B cell (primary cell): ENCODE results near the gene RGSL1. TPM values are rescaled to one million over a fixed set of nuclear protein-coding genes. Genes with fewer than 3 reads are reported as not detected.

Source experiments
- ATAC-seq: fragments of 200-7000 bp; cut with Tn5 transposase; one replicate; pipeline ENCODE4 v1.10.0; 2021; ENCODE audit warnings: low read depth, mild to moderate bottlenecking, moderate number of reproducible peaks, moderate library complexity
- CTCF ChIA-PET: fragments of 350-600 bp; sonication (Branson Sonifier 250); formaldehyde crosslinking; loops from one replicate; lab custom pipeline; 2021; ENCODE audit warnings: antibody characterized with exemption, inconsistent platforms; lab: Charles Lee
- POLR2A ChIA-PET: fragments of 350-600 bp; sonication (Branson Sonifier 250); formaldehyde crosslinking; loops from one replicate; lab custom pipeline; 2021; ENCODE audit warnings: antibody characterized with exemption; lab: Charles Lee
- DNase-seq: peaks from one replicate; pipeline ENCODE4 v3.0.0; 2013
- H2AFZ ChIP-seq: 2 replicates; pipeline ENCODE4 v1.6.1; 2012; ENCODE audit warnings: mild to moderate bottlenecking, low read depth, low read length; ENCODE audit not compliant: insufficient read depth, poor library complexity, severe bottlenecking
- H3K27ac ChIP-seq, 2 donors: 1 replicate in 1 of 2; 2 replicates in 1 of 2; pipeline ENCODE4 v1.5.1; 2012 to 2013; ENCODE audit warnings: low read length in 2 of 2, mild to moderate bottlenecking in 2 of 2, moderate library complexity in 1 of 2
- H3K27me3 ChIP-seq, 4 experiments: fragments of 200-600 bp in 1 of 4; sonication (generic) in 1 of 4; replicated peaks in 1 of 4; 1 replicate in 2 of 4; 2 replicates in 2 of 4; pipeline versions ENCODE4 v1.6.1 to v1.7.0; 2013 to 2016; ENCODE audit warnings: low read length in 3 of 4, mild to moderate bottlenecking in 2 of 4, mixed read lengths in 1 of 4, moderate library complexity in 1 of 4; ENCODE audit not compliant: insufficient read depth in 4 of 4, control insufficient read depth in 3 of 4; ENCODE audit errors: control extremely low read depth in 1 of 4
- H3K36me3 ChIP-seq, 2 experiments: replicated peaks in 1 of 2; 1 replicate in 1 of 2; 2 replicates in 1 of 2; pipeline versions ENCODE4 v1.6.1 to v1.7.1; 2013; ENCODE audit warnings: low read length in 1 of 2; ENCODE audit not compliant: insufficient read depth in 2 of 2, control insufficient read depth in 1 of 2; ENCODE audit errors: control extremely low read depth in 1 of 2, extremely low read depth in 1 of 2
- H3K4me1 ChIP-seq, 2 donors: fragments of 200-600 bp in 1 of 2; sonication (generic) in 1 of 2; 1 replicate in 1 of 2; 2 replicates in 1 of 2; pipeline versions ENCODE4 v1.5.1 to v1.6.1; 2013 to 2017; ENCODE audit warnings: low read length in 2 of 2; ENCODE audit not compliant: control insufficient read depth in 2 of 2, insufficient read depth in 2 of 2
- H3K4me2 ChIP-seq: replicated peaks from 2 replicates; pipeline ENCODE3; 2012; ENCODE audit warnings: mild to moderate bottlenecking, low read depth, low read length; ENCODE audit not compliant: poor library complexity, severe bottlenecking
- H3K4me3 ChIP-seq, 5 experiments: fragments of 200-600 bp in 1 of 5; sonication (generic) in 1 of 5; 1 replicate in 3 of 5; 2 replicates in 2 of 5; pipeline versions ENCODE4 v1.5.1 to v1.7.0; 2011 to 2016; ENCODE audit warnings: low read length in 4 of 5, mild to moderate bottlenecking in 4 of 5, low read depth in 2 of 5, control low read depth in 1 of 5, moderate library complexity in 1 of 5; ENCODE audit not compliant: insufficient read depth in 1 of 5; ENCODE audit errors: control extremely low read depth in 1 of 5, extremely low read depth in 1 of 5
- H3K79me2 ChIP-seq: fragments of 200-600 bp; sonication (generic); one replicate; pipeline ENCODE4 v1.6.0; 2016; ENCODE audit warnings: low read length; ENCODE audit not compliant: control insufficient read depth, insufficient read depth
- H3K9ac ChIP-seq: fragments of 200-600 bp; sonication (generic); 2 replicates; pipeline ENCODE4 v1.6.1; 2017; ENCODE audit warnings: mild to moderate bottlenecking, low read length, moderate library complexity
- H3K9me3 ChIP-seq, 3 donors: one replicate each; pipeline versions ENCODE4 v1.6.1 to v1.7.1; 2013; ENCODE audit warnings: low read length in 2 of 3; ENCODE audit not compliant: control insufficient read depth in 2 of 3, insufficient read depth in 1 of 3; ENCODE audit errors: control extremely low read depth in 1 of 3
- H4K20me1 ChIP-seq: 2 replicates; pipeline ENCODE4 v1.6.0; 2012; ENCODE audit warnings: mild to moderate bottlenecking, low read length; ENCODE audit not compliant: insufficient read depth, control insufficient read depth, poor library complexity, severe bottlenecking
- H3K27ac Mint-ChIP-seq: one replicate; pipeline ENCODE4 v1.8.0; 2021; ENCODE audit warnings: mixed read lengths
- H3K27me3 Mint-ChIP-seq: one replicate; pipeline ENCODE4 v1.8.0; 2021; ENCODE audit warnings: mixed read lengths
- H3K4me1 Mint-ChIP-seq: one replicate; pipeline ENCODE4 v1.8.0; 2021; ENCODE audit warnings: mixed read lengths
- H3K4me3 Mint-ChIP-seq: one replicate; pipeline ENCODE4 v1.8.0; 2021; ENCODE audit warnings: mixed read lengths
- H3K9me3 Mint-ChIP-seq: one replicate; pipeline ENCODE4 v1.8.0; 2022; ENCODE audit warnings: mixed read lengths; ENCODE audit not compliant: insufficient read depth
- EZH2 ChIP-seq: IDR thresholded peaks from 2 replicates; pipeline ENCODE4 v1.6.1; 2012; ENCODE audit warnings: borderline replicate concordance, low read depth, mild to moderate bottlenecking, moderate library complexity, low read length; ENCODE audit not compliant: insufficient read depth, poor library complexity, severe bottlenecking
- WGBS: methylation state at CpG from one replicate; pipeline ENCODE4 v1.1.5; 2013; ENCODE audit warnings: missing lambda C conversion rate; ENCODE audit not compliant: insufficient coverage; 5-methylcytosine and 5-hydroxymethylcytosine counted together
- intact Hi-C: fragments of 100-400 bp; cut with micrococcal nuclease; formaldehyde crosslinking; loops from one replicate; pipeline ENCODE4 v1.10.0; 2022
- polyA plus RNA-seq: library from polyadenylated mRNA; depleted of rRNA; stranded (reverse); fragments of >200 nt; gene quantifications from 2 replicates; pipeline ENCODE4 v1.2.3, GENCODE V29; 2012
- total RNA-seq, 2 donors: library from RNA; stranded (reverse); fragments of 120-200 nt in 1 of 2; gene quantifications; 1 replicate in 1 of 2; 2 replicates in 1 of 2; pipeline versions ENCODE4 v1.2.3 to v1.2.4, GENCODE V29; 2013 to 2022
- TF ChIP-seq, protein P1 (sequence below): fragments of 200-600 bp; IDR thresholded peaks from one replicate; pipeline ENCODE4 v1.8.0; 2022; ENCODE audit warnings: antibody characterized with exemption, mild to moderate bottlenecking

Gene RGSL1
- total and polyA plus RNA-seq, 2 donors (not counting 1 experiment from before 2014, with no cell fraction given): not detected

DNA sequence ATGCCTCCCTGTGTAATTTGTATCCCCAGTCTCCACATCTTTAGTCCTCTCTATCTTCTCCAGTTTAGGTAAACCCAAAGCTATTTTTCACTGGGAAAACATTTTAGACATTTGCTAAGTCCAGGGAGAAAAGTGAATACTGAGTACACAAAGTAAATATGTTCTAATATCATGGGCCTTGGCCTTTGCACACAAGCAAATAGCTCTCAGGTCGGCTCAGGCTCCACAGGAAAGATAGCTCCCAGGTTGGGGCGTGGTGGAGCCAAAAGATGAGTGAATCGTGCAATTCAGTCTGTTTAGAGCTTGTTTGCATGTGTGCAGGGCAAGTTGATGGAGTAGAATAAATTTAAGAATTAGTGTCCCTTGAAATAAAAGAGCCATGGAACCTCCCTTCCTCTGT, 7.9 kb downstream of the RGSL1 start:
- H3K27ac Mint-ChIP-seq: no peak overlapping the region
- H3K9me3 ChIP-seq: peaks cover 0 to 2% (median 0%) of the 10 kb centered on the region in 3 donors
- H3K27me3 ChIP-seq: peaks cover 0 to 2% (median 0%) of the 10 kb centered on the region in 4 experiments
- no peaks in the 10 kb centered on the region for H4K20me1 ChIP-seq
- DNase-seq (no peak), ATAC-seq (no peak)
- intact Hi-C loops: no loop called here
- TF ChIP-seq EZH2: no peak
- TF ChIP-seq, protein P1, sequence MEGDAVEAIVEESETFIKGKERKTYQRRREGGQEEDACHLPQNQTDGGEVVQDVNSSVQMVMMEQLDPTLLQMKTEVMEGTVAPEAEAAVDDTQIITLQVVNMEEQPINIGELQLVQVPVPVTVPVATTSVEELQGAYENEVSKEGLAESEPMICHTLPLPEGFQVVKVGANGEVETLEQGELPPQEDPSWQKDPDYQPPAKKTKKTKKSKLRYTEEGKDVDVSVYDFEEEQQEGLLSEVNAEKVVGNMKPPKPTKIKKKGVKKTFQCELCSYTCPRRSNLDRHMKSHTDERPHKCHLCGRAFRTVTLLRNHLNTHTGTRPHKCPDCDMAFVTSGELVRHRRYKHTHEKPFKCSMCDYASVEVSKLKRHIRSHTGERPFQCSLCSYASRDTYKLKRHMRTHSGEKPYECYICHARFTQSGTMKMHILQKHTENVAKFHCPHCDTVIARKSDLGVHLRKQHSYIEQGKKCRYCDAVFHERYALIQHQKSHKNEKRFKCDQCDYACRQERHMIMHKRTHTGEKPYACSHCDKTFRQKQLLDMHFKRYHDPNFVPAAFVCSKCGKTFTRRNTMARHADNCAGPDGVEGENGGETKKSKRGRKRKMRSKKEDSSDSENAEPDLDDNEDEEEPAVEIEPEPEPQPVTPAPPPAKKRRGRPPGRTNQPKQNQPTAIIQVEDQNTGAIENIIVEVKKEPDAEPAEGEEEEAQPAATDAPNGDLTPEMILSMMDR: no peak
- ChIA-PET POLR2A (no interaction called here), CTCF (interaction anchor here (0.8 to 2.1 kb wide), 3 partner anchors 10 to 143 kb away, joined by 4 to 6 read pairs (median 4); no protein-coding TSS in a partner anchor)
- H3K4me1 ChIP-seq: no peaks in the 10 kb centered on the region
- no peaks in the 10 kb centered on the region for H3K9me3 Mint-ChIP-seq
- WGBS: 92% methylated on average over 3 of the region's 3 CpGs
- H3K4me3 Mint-ChIP-seq: no peak overlapping the region
- H3K4me3 ChIP-seq: no peak overlapping the region
- H3K9ac ChIP-seq: no peak overlapping the region
- H3K4me2 ChIP-seq: no peak overlapping the region
- H3K4me1 Mint-ChIP-seq: no peaks in the 10 kb centered on the region
- no peaks in the 10 kb centered on the region for H3K79me2 ChIP-seq
- H3K36me3 ChIP-seq: no peaks in the 10 kb centered on the region
- H3K27ac ChIP-seq: no peak overlapping the region
- peaks cover 21% of the 10 kb centered on the region for H3K27me3 Mint-ChIP-seq
- no peak overlapping the region for H2AFZ ChIP-seq

GRCh38 chr1:182459949-182460348, 10.0 kb downstream of the RGSL1 start:
- CTCF ChIA-PET: no interaction called here
- Mint-ChIP-seq H3K4me1 (no peaks in the 10 kb centered on the region), H3K27ac (no peak overlapping the region), H3K9me3 (no peaks in the 10 kb centered on the region), H3K27me3 (peaks cover 21% of the 10 kb centered on the region), H3K4me3 (no peak overlapping the region)
- Histone ChIP-seq H3K27ac (no peak overlapping the region), H3K4me1 (no peaks in the 10 kb centered on the region), H4K20me1 (no peaks in the 10 kb centered on the region), H3K9ac (no peak overlapping the region), H3K4me2 (no peak overlapping the region), H3K4me3 (no peak overlapping the region), H3K9me3 (peaks cover 0 to 2% (median 0%) of the 10 kb centered on the region in 3 donors), H3K27me3 (peaks cover 0 to 2% (median 0%) of the 10 kb centered on the region in 4 experiments), H3K79me2 (no peaks in the 10 kb centered on the region), H2AFZ (no peak overlapping the region), H3K36me3 (no peaks in the 10 kb centered on the region)
- WGBS: 86% methylated on average over 1 of the region's 3 CpGs
- intact Hi-C loops: no loop called here
- no peak for TF ChIP-seq EZH2
- TF ChIP-seq, protein P1: no peak
- DNase-seq: no peak
- POLR2A ChIA-PET: no interaction called here
- no peak for ATAC-seq
